ENCODE results near the gene PKHD1. TPM values are rescaled to one million over a fixed set of nuclear protein-coding genes. Genes with fewer than 3 reads are reported as not detected.
"Not testable (repeated sequence)": the region's sequence is repeated elsewhere in the genome, so short reads cannot be mapped to it uniquely, and the experiment has no call there.

Gene PKHD1
- polyA plus RNA-seq, 1 of the 3 experiments (the other 2 are of a cell fraction): not detected

DNA sequence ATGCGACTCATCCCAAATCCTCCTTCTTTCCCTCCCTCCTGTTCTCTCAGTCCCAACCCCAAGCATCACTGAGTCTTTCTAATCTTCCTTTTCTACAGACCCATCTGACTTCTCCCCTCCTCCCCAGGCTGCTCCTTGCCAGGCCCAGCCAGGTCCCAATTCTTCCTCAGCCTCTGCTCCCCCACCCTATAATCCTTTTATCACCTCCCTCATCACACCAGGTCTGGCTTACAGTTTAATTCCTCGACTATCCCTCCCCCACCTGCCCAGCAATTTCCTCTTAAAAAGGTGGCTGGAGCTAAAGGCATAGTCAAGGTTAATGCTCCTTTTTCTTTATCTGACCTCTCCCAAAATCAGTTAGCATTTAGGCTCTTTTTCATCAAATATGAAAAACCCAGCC lies 147.7 kb downstream of the PKHD1 start:
- H4K20me1 ChIP-seq (ENCODE audit: insufficient read depth); H3K9ac ChIP-seq; H3K4me2 ChIP-seq; H3K9me3 ChIP-seq; DNase-seq; H3K4me3 ChIP-seq (ENCODE audit: low read depth in 2 of 2, low read length in 1 of 2); H3K27ac ChIP-seq (ENCODE audit: low read depth in 2 of 2, low read length in 1 of 2); H3K79me2 ChIP-seq (ENCODE audit: insufficient read depth); H3K9me2 ChIP-seq; H3F3A ChIP-seq (replicated peaks; ENCODE audit: insufficient read depth); H3K36me3 ChIP-seq (replicated peaks in 1 of 2; ENCODE audit: control insufficient read depth in 1 of 2, insufficient read depth in 2 of 2, low read length in 1 of 2); CTCF ChIA-PET; POLR2A ChIA-PET; H2AFZ ChIP-seq (ENCODE audit: low read depth); H3K27me3 ChIP-seq (ENCODE audit: insufficient read depth); H3K4me1 ChIP-seq (ENCODE audit: control insufficient read depth in 1 of 2, insufficient read depth in 2 of 2, low read depth in 1 of 2, low read length in 1 of 2): not testable (repeated sequence)
- 10% methylated on average over 2 of the region's 2 CpGs for WGBS (ENCODE audit: low lambda C conversion rate)

DNA sequence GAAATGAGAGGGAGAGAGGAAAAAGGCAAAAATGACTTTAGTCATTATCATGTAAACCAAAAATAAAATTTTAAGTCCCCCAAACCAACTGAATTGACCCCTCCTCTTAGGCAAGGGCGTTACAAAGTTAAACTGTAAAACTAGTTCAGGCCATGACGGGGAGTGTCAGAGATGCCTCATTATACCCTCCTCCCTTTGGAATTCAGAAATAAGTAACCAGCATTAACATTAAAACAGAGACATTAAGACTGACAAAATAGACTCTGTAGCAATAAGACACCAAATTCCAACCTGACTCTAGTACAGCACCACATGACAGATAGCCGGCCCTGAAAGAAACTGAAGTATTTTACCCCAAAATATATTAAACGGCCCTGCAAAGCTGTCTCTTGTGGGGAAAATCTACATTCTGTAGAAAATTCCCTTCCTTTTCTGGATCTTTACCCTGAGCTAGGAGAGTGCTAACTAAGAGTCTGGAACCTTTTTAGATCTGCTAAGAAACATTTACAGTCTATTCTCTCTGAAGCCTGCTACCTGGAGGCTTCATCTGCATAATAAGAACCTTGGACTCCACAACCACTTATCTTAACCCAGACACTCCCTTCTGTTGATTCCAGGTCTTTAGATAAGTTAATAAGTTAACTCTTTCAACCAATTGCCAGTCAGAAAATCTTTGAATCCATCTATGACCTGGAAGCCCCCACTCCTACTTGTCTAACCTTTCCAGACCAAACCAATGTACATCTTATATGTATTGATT lies 150.7 kb downstream of the PKHD1 start:
- TF ChIP-seq RAD21 (IDR thresholded peaks at IDR 0.05; ENCODE audit: low read length): no peak
- no peak for TF ChIP-seq RCOR1 (IDR thresholded peaks at IDR 0.05; ENCODE audit: low read length)
- no peak for TF ChIP-seq FOSL2 (IDR thresholded peaks at IDR 0.05; ENCODE audit: borderline replicate concordance, low read depth)
- TF ChIP-seq, protein P1, sequence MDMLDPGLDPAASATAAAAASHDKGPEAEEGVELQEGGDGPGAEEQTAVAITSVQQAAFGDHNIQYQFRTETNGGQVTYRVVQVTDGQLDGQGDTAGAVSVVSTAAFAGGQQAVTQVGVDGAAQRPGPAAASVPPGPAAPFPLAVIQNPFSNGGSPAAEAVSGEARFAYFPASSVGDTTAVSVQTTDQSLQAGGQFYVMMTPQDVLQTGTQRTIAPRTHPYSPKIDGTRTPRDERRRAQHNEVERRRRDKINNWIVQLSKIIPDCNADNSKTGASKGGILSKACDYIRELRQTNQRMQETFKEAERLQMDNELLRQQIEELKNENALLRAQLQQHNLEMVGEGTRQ (IDR thresholded peaks at IDR 0.05; ENCODE audit: borderline replicate concordance, low read depth, low read length): no peak
- Histone ChIP-seq H3K4me2 (no peak overlapping the region), H3K9me3 (no peaks in the 10 kb centered on the region), H3K4me1 (ENCODE audit: control insufficient read depth in 1 of 2, insufficient read depth in 2 of 2, low read depth in 1 of 2, low read length in 1 of 2) (no peaks in the 10 kb centered on the region; a peak in 1 of 4 replicates), H4K20me1 (ENCODE audit: insufficient read depth) (no peaks in the 10 kb centered on the region), H3K79me2 (ENCODE audit: insufficient read depth) (no peaks in the 10 kb centered on the region), H3K27ac (ENCODE audit: low read depth in 2 of 2, low read length in 1 of 2) (no peak overlapping the region), H2AFZ (ENCODE audit: low read depth) (no peak overlapping the region), H3K9me2 (no peaks in the 10 kb centered on the region), H3K4me3 (ENCODE audit: low read depth in 2 of 2, low read length in 1 of 2) (no peak overlapping the region), H3F3A (replicated peaks; ENCODE audit: insufficient read depth) (no peaks in the 10 kb centered on the region), H3K27me3 (ENCODE audit: insufficient read depth) (no peaks in the 10 kb centered on the region; the same call in 1 of the 2 replicates), H3K36me3 (replicated peaks in 1 of 2; ENCODE audit: control insufficient read depth in 1 of 2, insufficient read depth in 2 of 2, low read length in 1 of 2) (no peaks in the 10 kb centered on the region), H3K9ac (no peak overlapping the region)
- ChIA-PET POLR2A (no interaction called here), CTCF (no interaction called here)
- 26% methylated on average over 4 of the region's 4 CpGs for WGBS (ENCODE audit: low lambda C conversion rate)
- DNase-seq: no peak

DNA sequence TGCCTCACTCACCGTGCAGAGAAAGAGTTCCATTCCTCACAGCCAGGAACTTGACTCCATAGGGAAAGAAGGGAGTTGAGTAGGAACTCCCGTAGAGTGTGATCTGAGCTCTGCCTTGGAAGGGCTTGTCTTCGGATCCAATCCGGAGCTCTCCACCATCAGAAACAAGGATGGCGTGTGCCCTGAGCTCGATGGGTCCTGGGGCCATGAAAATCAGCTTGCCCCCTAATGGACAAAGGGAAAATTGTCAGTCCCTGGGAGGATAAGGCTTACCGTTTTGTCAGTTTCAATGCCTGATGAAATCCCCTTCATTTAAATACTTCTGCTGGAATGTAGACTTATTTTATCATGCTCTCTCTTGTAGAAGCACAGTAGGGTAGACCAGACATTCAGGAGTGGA lies 153.3 kb downstream of the PKHD1 start:
- TF ChIP-seq, protein P2, sequence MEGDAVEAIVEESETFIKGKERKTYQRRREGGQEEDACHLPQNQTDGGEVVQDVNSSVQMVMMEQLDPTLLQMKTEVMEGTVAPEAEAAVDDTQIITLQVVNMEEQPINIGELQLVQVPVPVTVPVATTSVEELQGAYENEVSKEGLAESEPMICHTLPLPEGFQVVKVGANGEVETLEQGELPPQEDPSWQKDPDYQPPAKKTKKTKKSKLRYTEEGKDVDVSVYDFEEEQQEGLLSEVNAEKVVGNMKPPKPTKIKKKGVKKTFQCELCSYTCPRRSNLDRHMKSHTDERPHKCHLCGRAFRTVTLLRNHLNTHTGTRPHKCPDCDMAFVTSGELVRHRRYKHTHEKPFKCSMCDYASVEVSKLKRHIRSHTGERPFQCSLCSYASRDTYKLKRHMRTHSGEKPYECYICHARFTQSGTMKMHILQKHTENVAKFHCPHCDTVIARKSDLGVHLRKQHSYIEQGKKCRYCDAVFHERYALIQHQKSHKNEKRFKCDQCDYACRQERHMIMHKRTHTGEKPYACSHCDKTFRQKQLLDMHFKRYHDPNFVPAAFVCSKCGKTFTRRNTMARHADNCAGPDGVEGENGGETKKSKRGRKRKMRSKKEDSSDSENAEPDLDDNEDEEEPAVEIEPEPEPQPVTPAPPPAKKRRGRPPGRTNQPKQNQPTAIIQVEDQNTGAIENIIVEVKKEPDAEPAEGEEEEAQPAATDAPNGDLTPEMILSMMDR (IDR thresholded peaks at IDR 0.05): peak; percentile 46
- no peak for TF ChIP-seq POLR2AphosphoS5 (IDR thresholded peaks at IDR 0.05; ENCODE audit: low read depth, low read length)

More for the DNA sequence above, 153.3 kb downstream of the PKHD1 start:
- H3K4me3 ChIP-seq (ENCODE audit: low read depth in 2 of 2, low read length in 1 of 2): no peak overlapping the region
- H3F3A ChIP-seq (replicated peaks; ENCODE audit: insufficient read depth): no peaks in the 10 kb centered on the region
- 33% methylated on average over 7 of the region's 7 CpGs for WGBS (ENCODE audit: low lambda C conversion rate)
- CTCF ChIA-PET: interaction anchor here (0.9 kb wide), 1 partner anchor 9 kb away, joined by 3 read pairs; no protein-coding TSS in a partner anchor
- DNase-seq: peak; percentile 14
- H3K9ac ChIP-seq: no peak overlapping the region
- H3K9me3 ChIP-seq: no peaks in the 10 kb centered on the region
- no peaks in the 10 kb centered on the region for H3K9me2 ChIP-seq
- no peaks in the 10 kb centered on the region; the same call in 1 of the 2 replicates for H3K27me3 ChIP-seq (ENCODE audit: insufficient read depth)
- no peaks in the 10 kb centered on the region for H4K20me1 ChIP-seq (ENCODE audit: insufficient read depth)
- H3K36me3 ChIP-seq (replicated peaks in 1 of 2; ENCODE audit: control insufficient read depth in 1 of 2, insufficient read depth in 2 of 2, low read length in 1 of 2): no peaks in the 10 kb centered on the region
- no peak overlapping the region for H3K4me2 ChIP-seq
- no peak overlapping the region for H3K27ac ChIP-seq (ENCODE audit: low read depth in 2 of 2, low read length in 1 of 2)
- POLR2A ChIA-PET: no interaction called here
- H3K79me2 ChIP-seq (ENCODE audit: insufficient read depth): no peaks in the 10 kb centered on the region
- H2AFZ ChIP-seq (ENCODE audit: low read depth): no peak overlapping the region
- H3K4me1 ChIP-seq (ENCODE audit: control insufficient read depth in 1 of 2, insufficient read depth in 2 of 2, low read depth in 1 of 2, low read length in 1 of 2): no peaks in the 10 kb centered on the region; a peak in 1 of 4 replicates

Measured in SK-N-SH (cell line).